KOPT-K1 (cell line): ENCODE measurements around the gene FGF21.
A peak's percentile ranks its signal among the peaks of the same experiment; 100 is the strongest.

Source experiments
- H3K27ac ChIP-seq: fragments of 200-600 bp; sonication (generic); 2 replicates; pipeline ENCODE4 v1.5.1; 2016; ENCODE audit warnings: antibody characterized with exemption, mild to moderate bottlenecking, low read depth, low read length; ENCODE audit not compliant: poor library complexity, severe bottlenecking
- H3K36me3 ChIP-seq: fragments of 200-600 bp; sonication (generic); 2 replicates; pipeline ENCODE4 v1.5.1; 2017; ENCODE audit warnings: antibody characterized with exemption, mild to moderate bottlenecking, low read length, moderate library complexity; ENCODE audit not compliant: insufficient read depth
- H3K9me3 ChIP-seq: fragments of 200-600 bp; sonication (generic); 2 replicates; pipeline ENCODE4 v1.5.1; 2017; ENCODE audit warnings: antibody characterized with exemption, low read length, mild to moderate bottlenecking; ENCODE audit not compliant: insufficient read depth, poor library complexity, severe bottlenecking

Gene FGF21

DNA sequence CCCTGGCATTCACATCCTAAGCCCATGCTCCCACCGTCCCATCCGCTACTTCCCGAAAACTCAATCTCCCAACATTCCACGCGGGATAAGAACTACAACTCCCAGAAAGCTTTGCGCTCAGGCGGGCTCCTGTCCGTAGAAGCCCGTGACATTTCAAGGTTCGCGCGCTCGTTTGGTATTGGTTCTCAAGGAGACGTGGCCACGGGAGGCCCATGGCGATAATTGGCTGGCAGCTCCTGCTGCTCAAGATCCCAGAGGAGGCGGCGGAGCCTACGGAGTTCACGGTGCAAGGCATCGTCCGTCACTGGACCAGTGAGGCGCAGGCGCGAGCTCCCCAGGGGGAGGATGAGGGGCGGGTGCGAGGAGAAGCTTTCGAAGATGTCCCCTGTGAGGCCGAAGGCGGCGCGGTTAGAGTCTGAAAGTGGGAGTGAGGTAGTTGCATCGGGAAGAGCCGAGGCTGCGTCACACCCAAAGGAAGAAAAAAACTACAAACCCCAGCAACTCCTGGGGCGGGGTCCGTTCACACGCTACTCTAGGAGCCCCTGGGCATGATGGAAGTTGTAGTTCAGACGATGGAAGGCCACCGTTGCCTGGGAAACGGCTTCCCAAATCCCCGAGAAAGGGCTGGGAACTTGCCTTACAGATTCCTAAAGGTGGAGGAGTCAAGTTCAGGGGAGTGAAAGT is 34.6 kb upstream of the FGF21 start:
- no peaks in the 10 kb centered on the region for H3K36me3 ChIP-seq
- no peaks in the 10 kb centered on the region for H3K9me3 ChIP-seq
- peak overlapping the region; percentile 79 for H3K27ac ChIP-seq

DNA sequence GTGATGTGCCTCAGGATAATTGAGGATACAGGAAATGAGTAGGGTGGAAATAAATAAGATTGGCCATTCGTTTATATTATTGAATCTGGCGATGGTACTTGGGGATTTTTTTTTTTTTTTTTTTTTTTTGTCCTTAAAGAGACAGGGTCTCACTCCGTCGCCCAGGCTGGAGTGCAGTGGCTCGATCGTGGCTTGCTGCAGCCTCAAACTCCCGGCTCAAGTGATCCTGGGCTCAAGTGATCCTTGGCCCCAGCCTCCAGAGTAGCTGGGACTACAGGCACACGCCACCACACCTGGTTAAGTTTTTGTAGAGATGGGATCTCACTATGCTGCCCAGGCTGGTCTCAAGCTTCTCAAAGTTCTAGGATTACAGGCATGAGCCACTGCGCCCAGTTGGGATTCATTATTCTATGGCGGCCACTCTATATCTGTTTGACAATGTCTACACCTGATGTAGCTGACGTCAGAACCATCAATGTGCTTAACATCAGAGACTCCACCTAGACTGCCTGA is 33.1 kb upstream of the FGF21 start:
- no peak overlapping the region for H3K27ac ChIP-seq
- H3K9me3 ChIP-seq = peaks cover 5% of the 10 kb centered on the region
- H3K36me3 ChIP-seq = no peaks in the 10 kb centered on the region

DNA sequence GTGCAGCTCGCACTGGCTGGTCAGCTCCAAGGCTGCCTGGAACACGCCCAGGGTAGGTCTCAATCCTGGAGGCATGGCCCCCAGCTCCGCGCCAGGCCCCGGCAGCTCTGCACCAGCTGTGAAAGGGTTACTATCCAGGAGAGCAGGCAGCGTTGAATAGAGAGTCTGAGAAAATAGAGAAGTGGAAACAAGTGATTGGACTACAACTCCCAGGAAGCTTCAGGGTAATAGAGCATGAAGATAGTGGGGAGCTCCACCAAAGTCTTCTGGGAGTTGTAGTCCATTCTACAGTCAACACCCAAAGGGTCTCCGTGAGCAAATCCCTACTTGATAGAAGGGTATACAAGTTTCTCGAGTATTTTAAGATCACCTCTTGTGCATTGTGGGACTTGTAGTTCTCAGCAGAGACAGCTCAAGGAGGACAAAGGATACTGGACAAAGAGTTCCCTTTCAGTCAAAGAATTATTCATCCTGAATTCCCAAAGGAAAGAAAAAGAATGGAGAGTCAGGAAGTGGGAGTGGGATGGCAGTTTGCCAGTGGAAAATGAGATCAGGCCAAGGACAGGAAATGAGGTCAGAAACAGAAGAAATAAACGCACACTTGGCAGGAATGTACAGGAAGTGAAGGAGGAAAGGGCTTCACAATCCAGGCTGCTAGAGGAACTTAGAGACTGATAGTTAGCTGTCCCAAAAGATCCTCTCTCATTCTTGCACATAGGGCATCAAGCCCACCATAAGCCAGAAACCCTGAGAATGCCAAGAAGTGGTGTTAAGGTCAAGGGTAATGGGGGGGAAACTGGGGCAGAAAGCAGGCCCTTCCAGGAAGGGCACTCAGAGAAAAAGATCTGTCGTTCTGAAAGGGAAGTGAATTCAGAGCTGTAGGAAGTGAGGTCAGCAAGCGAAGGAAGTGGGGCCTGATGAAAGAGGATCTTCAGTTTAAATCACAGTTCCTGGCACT is 30.2 kb upstream of the FGF21 start:
- Histone ChIP-seq H3K36me3 (no peaks in the 10 kb centered on the region), H3K27ac (peak overlapping the region; percentile 55), H3K9me3 (peaks cover 5% of the 10 kb centered on the region)

DNA sequence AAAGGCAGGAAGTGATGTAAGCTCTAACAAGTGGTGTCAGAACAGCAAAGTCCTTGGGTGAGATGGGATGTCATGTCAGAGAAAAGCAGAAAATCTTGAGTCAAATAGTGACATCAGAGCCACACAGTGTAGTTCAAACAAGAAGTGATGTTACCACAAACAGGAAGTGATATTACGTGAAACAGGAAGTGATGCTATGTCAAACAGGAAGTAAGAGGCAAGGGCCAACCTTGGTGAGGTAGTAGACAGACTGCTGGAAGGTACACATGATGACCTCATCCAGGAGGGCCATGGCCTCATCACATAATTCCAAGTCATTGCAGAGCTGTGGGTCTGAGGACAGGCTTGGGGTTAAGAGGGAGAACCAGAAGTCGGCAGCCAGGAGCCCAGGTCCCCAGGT is 28.8 kb upstream of the FGF21 start:
- no peaks in the 10 kb centered on the region for H3K36me3 ChIP-seq
- no peak overlapping the region for H3K27ac ChIP-seq
- H3K9me3 ChIP-seq = peaks cover 5% of the 10 kb centered on the region

DNA sequence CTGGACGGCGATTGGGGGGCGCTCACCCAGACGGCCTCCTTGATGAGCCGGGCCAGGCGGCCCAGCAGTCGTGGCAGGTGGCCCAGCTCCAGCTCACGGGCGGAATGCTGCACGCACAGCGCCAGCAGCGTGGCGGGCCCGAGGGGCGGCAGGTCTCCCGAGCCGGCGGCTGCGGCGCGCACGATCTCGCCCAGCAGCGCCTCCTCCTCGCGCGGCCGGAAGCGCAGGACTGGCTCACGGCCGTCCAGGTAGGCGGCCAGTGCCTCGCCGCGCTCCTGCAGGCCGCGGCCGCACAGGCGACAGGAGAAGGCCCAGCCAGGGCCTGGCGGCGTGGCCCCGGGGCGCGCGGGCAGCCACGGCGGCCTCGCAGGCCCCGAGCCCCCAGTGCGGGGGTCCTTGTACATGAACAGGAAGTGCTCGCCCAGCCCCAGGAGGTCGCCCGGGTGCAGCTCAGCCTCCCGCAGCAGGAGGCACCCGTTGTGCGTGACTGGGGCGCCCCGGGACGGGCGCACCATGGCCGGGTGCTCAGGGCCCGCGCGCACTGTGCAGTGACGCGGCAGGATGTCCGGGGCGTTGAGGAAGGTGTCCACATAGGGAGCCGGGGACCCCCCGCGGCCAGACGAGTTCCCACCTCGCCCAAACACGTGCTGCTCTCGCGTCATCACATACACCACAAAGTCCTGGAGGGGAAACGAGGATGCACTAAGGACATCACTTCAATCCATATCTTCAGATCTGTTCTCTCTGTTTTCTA is 26.2 kb upstream of the FGF21 start:
- Histone ChIP-seq H3K9me3 (peaks cover 5% of the 10 kb centered on the region), H3K27ac (no peak overlapping the region), H3K36me3 (no peaks in the 10 kb centered on the region)

DNA sequence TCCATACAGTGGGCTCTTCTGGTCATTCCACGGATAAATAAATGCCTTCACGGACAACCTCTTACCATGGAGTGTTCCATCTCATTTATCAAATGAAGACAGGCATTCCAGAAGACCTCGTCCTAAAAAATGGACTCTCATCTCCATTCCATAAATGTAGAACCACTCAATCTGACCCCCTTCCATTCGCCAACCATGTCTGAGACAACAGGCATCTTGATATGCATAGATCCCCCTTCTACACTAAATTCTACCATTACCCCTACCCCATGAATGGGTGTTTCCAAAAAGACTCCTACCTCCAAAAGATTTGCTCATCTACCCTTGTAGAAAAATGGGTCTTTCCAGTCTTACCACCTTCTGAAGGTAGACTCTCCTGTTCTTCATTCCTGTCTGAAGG is 23.9 kb upstream of the FGF21 start:
- peaks cover 5% of the 10 kb centered on the region for H3K9me3 ChIP-seq
- H3K27ac ChIP-seq = no peak overlapping the region
- no peaks in the 10 kb centered on the region for H3K36me3 ChIP-seq

DNA sequence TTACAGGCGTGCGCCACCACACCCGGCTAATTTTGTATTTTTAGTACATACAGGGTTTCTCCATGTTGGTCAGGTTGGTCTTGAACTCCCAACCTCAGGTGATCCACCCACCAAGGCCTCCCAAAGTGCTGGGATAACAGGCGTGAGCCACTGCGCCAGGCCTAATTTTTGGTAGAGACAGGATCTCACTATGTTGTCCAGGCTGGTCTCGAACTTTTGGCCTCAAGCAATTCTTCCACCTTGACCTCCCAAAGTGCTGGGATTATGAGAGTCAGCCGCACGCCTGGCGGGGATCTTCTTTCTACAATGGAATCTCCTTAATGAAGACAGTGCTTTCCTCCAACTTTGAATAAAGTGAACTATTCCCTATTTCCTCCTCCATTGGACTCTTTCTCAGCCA is 20.7 kb upstream of the FGF21 start:
- Histone ChIP-seq H3K9me3 (no peaks in the 10 kb centered on the region), H3K27ac (no peak overlapping the region), H3K36me3 (no peaks in the 10 kb centered on the region)

DNA sequence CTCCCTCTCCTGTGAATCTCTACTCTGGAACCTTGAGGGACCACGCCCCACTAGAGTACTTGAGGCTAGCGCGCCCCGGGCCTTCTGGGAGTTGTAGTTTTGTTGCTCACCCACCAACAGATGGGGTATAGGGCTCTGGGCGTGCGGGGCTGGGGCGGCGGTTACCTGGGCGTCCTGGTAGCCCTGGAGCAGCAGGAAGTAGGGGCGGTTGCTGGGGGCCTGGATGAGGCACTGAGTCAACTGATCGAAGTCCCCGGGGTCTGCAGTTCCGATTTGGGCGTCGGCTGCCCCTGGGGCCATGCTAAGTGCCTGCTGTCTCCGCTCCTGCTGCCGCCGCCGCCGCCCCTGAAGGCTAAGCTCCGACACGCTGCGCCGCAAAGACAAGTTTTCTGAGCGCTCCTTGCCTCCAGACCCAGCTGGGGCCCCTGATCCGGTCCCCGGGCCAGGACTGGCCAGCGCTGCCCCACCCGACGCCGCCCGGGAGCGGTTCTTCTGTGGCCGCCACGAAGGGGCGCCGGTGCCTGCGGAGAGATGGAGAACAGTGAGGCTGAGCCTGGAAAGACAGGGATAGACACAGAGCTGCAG is 20.2 kb upstream of the FGF21 start:
- no peak overlapping the region for H3K27ac ChIP-seq
- no peaks in the 10 kb centered on the region for H3K36me3 ChIP-seq
- H3K9me3 ChIP-seq = no peaks in the 10 kb centered on the region

DNA sequence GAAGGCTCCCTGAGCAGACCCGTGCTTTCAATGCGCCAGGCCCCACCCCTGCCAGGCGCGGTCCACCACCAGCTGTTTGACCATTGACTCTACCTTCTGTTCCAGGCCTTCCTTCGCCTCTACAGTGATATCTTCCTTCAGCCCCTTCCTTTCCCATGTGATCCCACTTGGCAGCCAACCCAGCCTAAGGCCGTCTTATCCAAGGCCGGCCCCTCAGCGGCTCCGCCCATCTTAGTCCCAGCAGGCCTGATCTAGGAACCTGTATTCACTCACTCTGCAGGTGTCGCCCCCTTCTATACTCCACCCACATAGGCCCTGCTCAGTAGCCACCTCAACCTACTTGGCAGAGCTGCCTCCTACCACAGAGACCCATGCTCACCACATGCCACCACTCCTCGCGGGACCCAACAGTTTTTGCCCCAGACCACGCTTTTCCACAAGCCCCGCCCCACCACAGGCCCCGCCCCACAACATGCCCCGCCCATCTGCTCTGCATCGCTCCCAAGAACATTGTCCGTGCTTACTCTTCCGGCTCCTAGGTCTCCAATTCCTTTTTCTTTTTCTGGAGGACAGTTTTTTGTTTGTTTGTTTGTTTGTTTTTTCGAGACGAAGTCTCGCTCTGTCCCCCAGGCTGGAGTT is 17.8 kb upstream of the FGF21 start:
- H3K9me3 ChIP-seq = no peaks in the 10 kb centered on the region
- no peak overlapping the region for H3K27ac ChIP-seq
- no peaks in the 10 kb centered on the region for H3K36me3 ChIP-seq

DNA sequence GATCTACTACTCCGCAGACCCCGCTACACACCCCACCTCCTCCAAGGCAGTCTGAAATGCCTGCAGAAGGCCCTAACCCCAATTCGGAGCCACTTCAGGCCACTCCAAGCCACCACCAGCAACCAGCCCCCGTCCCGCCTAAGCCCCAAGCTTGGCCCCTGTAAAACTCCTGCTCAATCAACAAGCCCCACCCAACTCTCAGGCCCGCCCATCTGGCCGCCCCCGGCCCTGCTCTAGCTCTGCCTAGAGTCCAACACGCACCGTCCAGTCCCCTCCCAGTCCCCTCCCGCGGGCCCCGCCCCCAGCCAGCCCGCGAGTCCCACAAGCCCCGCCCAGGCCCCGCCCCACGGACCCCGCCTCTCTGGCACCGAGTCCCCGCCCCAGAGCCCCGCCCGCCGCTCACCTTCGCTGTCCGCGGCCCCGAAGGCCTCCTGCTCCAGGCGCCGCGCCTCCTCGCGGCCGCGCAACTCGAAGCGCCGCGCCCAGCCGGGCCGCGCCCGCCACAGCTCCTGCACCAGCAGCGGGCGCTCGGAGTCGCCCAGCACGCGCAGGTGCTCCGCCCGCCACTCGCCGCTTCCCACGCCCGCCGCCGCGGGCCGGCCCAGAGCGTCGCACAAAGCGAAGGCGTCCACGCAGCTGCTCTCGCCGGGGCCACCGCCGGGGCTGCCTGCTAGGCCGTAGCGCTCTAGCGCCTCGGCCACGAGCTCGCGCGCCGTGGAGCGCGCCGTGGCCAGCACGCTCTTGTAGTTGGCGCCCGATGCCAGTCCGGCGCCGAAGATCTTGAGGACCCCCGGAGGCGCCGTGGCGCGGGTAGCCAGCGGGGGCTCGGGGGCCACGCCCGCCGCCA is 16.5 kb upstream of the FGF21 start:
- Histone ChIP-seq H3K9me3 (no peaks in the 10 kb centered on the region), H3K36me3 (no peaks in the 10 kb centered on the region), H3K27ac (no peak overlapping the region)

DNA sequence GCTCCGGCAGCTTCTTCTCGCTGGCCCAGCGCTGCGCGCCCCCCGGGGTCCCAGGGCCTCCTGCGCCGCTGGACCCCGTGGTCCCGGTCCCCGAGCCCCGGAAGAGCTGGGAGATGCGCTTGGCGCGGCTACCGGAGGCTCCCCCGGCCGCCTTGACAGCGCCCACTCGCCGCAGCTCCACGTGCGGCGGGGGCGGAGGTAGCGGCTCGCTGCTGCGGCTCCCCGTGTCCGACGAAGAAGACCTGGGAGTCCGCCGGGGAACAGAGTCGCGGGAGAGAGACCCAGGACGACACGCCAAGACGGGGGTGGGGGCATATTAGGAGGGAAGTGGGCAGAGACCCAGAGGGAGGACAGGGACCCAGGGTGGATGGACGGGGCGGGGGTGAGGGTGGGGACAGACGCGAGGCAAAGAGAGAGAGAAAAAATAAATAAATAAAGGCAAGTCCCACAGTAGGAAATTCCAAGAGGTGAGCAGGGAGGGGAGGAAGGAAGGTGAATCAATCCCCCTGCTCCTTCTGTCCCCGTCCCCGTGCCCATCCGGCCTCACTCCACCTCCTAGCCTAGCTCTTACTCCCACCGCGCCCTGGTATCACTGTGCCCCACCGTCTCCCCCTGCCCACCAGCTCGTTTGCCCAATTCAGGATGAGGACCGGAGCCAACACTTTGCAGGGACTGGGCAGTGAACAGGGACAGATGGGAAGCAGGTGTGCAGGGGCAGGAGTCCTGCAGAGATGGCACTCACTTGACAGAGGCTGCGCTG is 15.7 kb upstream of the FGF21 start:
- no peaks in the 10 kb centered on the region for H3K36me3 ChIP-seq
- no peak overlapping the region for H3K27ac ChIP-seq
- H3K9me3 ChIP-seq = no peaks in the 10 kb centered on the region

DNA sequence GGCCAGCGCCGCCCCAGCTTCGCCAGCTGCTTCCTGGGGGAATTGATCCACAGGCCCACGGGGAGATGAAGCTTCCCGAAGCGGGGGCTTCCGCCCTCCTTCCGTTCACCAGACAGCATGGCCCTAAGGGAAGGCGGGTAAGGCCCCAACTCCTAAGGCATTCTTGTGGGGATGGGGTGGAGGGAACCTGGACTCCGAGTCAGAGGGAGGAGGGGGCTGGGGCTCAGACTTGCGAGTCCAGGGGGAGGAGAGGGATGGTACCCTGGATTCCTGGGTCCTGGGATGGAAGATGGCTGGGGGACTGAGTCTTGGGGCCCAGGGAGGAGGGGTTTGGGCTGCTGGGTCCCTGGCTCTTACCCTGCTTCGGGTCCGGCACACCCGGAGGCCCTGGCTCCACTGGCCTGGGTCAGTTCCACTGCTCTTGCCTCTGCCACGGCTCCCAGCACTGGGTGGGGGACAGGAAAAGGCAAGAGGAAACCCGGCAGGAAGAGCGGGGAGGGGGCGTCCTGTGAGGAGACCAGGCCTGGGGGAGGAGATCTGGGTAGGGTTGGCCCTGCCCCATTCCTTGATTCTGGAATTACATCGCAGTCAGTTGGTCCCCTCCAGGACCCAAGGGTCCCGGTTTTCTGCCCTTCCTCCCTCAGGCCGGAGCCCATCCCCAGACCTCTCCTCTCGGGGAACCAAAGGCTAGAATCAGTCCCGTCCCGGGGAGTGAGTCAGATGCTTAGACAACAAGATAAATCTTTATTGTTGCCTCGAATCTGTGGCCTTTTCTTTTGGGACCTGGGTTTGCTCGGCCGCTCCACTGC is 15.0 kb upstream of the FGF21 start, which contains the start of gene RASIP1:
RASIP1 (minus strand) TSS at position 447 of the 809 bp plus-strand sequence; CDS start at position 119, 328 bp downstream.
- H3K27ac ChIP-seq = no peak within 1 kb of the TSS

More for the DNA sequence above, 15.0 kb upstream of the FGF21 start, which contains the start of gene RASIP1:
- Histone ChIP-seq H3K9me3 (no peaks in the 10 kb centered on the region), H3K36me3 (no peaks in the 10 kb centered on the region)
